ENCODE data around the gene NARS2.
"Not testable (repeated sequence)": the region's sequence is repeated elsewhere in the genome, so short reads cannot be mapped to it uniquely, and the experiment has no call there.

NARS2 gene

GRCh38 chr11:78560153-78560552, 14.5 kb downstream of the NARS2 start:
- no peak for TF ChIP-seq CTCF (IDR thresholded peaks at IDR 0.05; ENCODE audit: insufficient read depth, low read length, missing control alignments)
- POLR2A ChIA-PET = no interaction called here
- CTCF ChIA-PET = interaction anchor here (0.6 to 1.0 kb wide), 2 partner anchors 11 to 332 kb away, joined by 3 to 4 read pairs; no protein-coding TSS in a partner anchor
- H3K4me3 ChIP-seq (ENCODE audit: low read depth, low read length) = no peak overlapping the region
- DNase-seq (ENCODE audit: low read depth, low spot score) = no peak

GRCh38 chr11:78557236-78557635, 17.4 kb downstream of the NARS2 start:
- TF ChIP-seq CTCF (IDR thresholded peaks at IDR 0.05; ENCODE audit: insufficient read depth, low read length, missing control alignments) = no peak
- no peak for DNase-seq (ENCODE audit: low read depth, low spot score)
- ChIA-PET CTCF (no interaction called here), POLR2A (no interaction called here)
- no peak overlapping the region for H3K4me3 ChIP-seq (ENCODE audit: low read depth, low read length)

GRCh38 chr11:78555592-78555991, 19.1 kb downstream of the NARS2 start:
- ChIA-PET CTCF (interaction anchor here (2.1 kb wide), 1 partner anchor 9 kb away, joined by 11 read pairs; no protein-coding TSS in a partner anchor), POLR2A (no interaction called here)
- no peak overlapping the region for H3K4me3 ChIP-seq (ENCODE audit: low read depth, low read length)
- TF ChIP-seq CTCF (IDR thresholded peaks at IDR 0.05; ENCODE audit: insufficient read depth, low read length, missing control alignments) = no peak
- DNase-seq (ENCODE audit: low read depth, low spot score) = no peak

GRCh38 chr11:78552881-78553280, 21.8 kb downstream of the NARS2 start:
- ChIA-PET POLR2A (no interaction called here), CTCF (interaction anchor here (2.6 kb wide), 1 partner anchor 11 kb away, joined by 13 read pairs; no protein-coding TSS in a partner anchor)
- H3K4me3 ChIP-seq (ENCODE audit: low read depth, low read length) = no peak overlapping the region
- no peak for TF ChIP-seq CTCF (IDR thresholded peaks at IDR 0.05; ENCODE audit: insufficient read depth, low read length, missing control alignments)
- no peak for DNase-seq (ENCODE audit: low read depth, low spot score)

- CTCF ChIA-PET = interaction anchor here (2.6 kb wide), 1 partner anchor 12 kb away, joined by 13 read pairs; no protein-coding TSS in a partner anchor
- POLR2A ChIA-PET; DNase-seq (ENCODE audit: low read depth, low spot score); H3K4me3 ChIP-seq (ENCODE audit: low read depth, low read length): not testable (repeated sequence)
Observed at GRCh38 chr11:78552139-78552538, 22.5 kb downstream of the NARS2 start.

GRCh38 chr11:78551066-78551465, 23.6 kb downstream of the NARS2 start:
- TF ChIP-seq CTCF (IDR thresholded peaks at IDR 0.05; ENCODE audit: insufficient read depth, low read length, missing control alignments) = no peak
- ChIA-PET CTCF (interaction anchor here (2.6 to 5.0 kb wide), 2 partner anchors 13 kb away, joined by 13 to 30 read pairs; no protein-coding TSS in a partner anchor), POLR2A (no interaction called here)
- DNase-seq (ENCODE audit: low read depth, low spot score) = no peak
- H3K4me3 ChIP-seq (ENCODE audit: low read depth, low read length) = no peak overlapping the region

Data from AG04449 (cell line).